Stomach (tissue), 4 donors: ENCODE measurements around the gene OTULIN.

Experiments
- CTCF ChIP-seq, 7 experiments: fragments of 450-650 bp in 4 of 7; fragments of 200-600 bp in 3 of 7; sonication (generic) in 3 of 7; IDR thresholded peaks; one replicate each; pipeline ENCODE4 v1.5.1; 2016 to 2019; ENCODE audit warnings: antibody characterized with exemption in 7 of 7, control low read depth in 2 of 7, mild to moderate bottlenecking in 1 of 7
- POLR2A ChIP-seq, 4 donors: fragments of 450-650 bp; IDR thresholded peaks; one replicate each; pipeline ENCODE4 v1.6.1; 2016; ENCODE audit warnings: antibody characterized with exemption in 4 of 4, control low read depth in 2 of 4, mild to moderate bottlenecking in 1 of 4, moderate library complexity in 1 of 4

- no peak for TF ChIP-seq CTCF (IDR thresholded peaks at IDR 0.05)
- TF ChIP-seq POLR2A (IDR thresholded peaks at IDR 0.05) = no peak
Observed at GRCh38 chr5:14681236-14681752, 16.8 kb downstream of the OTULIN start.
